Measurements from ENCODE around the gene PTGFR. TPM values are rescaled to one million over a fixed set of nuclear protein-coding genes. Genes with fewer than 3 reads are reported as not detected.

PTGFR gene
- total RNA-seq, 4 donors from 2014 or later = 1.4 to 3.4 (median 2.0) TPM

GRCh38 chr1:78500529-78500928 is 9.8 kb downstream of the PTGFR start:
- no peak overlapping the region for H3K4me3 ChIP-seq
- no peaks in the 10 kb centered on the region for H3K4me1 ChIP-seq
- DNase-seq = no peak
- no peaks in the 10 kb centered on the region for H3K27me3 ChIP-seq
- no peak for ATAC-seq
- no peak overlapping the region for H3K27ac ChIP-seq
- no peaks in the 10 kb centered on the region for H3K9me3 ChIP-seq
- TF ChIP-seq POLR2A (IDR thresholded peaks at IDR 0.05) = no peak
- H3K36me3 ChIP-seq = no peaks in the 10 kb centered on the region
- intact Hi-C loops (cut with DNase I; ENCODE audit: low total_unique reads) (no loop called here), in situ Hi-C loops (cut with MboI; ENCODE audit: low sequenced_read_pairs in 4 of 4) (no loop called here)

- Histone ChIP-seq H3K27me3 (no peaks in the 10 kb centered on the region), H3K9me3 (no peaks in the 10 kb centered on the region), H3K4me1 (no peaks in the 10 kb centered on the region), H3K36me3 (no peaks in the 10 kb centered on the region), H3K4me3 (no peak overlapping the region), H3K27ac (no peak overlapping the region)
- intact Hi-C loops (cut with DNase I; ENCODE audit: low total_unique reads) = no loop called here
- TF ChIP-seq CTCF (IDR thresholded peaks at IDR 0.05 in 4 of 5, conservative IDR thresholded peaks at IDR 0.05 in 1 of 5) (no peak), POLR2A (IDR thresholded peaks at IDR 0.05) (no peak)
- no peak for DNase-seq
- in situ Hi-C loops (cut with MboI; ENCODE audit: low sequenced_read_pairs in 4 of 4) = no loop called here
- no peak for ATAC-seq
Observed at GRCh38 chr1:78501203-78501602, 10.4 kb downstream of the PTGFR start.

DNA sequence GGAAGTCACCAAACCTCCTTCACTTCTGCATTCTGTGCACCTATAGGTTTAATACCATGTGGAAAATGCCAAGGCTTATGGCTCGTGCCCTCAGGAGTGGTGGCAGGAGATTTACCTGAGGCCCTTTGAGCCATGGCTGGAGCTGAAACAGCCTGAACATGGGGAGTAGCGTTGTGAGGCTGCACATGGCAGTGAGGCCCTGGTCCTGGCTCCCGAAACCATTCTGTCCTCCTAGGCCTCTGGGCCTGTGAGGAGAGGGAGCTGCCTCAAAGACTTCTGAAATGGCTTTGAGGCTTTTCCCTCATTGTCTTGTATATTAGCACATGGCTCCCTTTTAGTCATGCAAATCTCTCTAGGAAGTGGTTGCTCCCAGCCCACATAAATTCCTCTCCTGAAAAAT is 20.6 kb downstream of the PTGFR start:
- in situ Hi-C loops (cut with MboI; ENCODE audit: low sequenced_read_pairs in 4 of 4) = no loop called here
- Histone ChIP-seq H3K4me3 (no peak overlapping the region), H3K27ac (no peak overlapping the region), H3K27me3 (no peaks in the 10 kb centered on the region), H3K36me3 (no peaks in the 10 kb centered on the region), H3K9me3 (no peaks in the 10 kb centered on the region), H3K4me1 (no peaks in the 10 kb centered on the region)
- intact Hi-C loops (cut with DNase I; ENCODE audit: low total_unique reads) = no loop called here
- DNase-seq = no peak
- TF ChIP-seq POLR2A (IDR thresholded peaks at IDR 0.05) = no peak
- TF ChIP-seq CTCF (IDR thresholded peaks at IDR 0.05 in 4 of 5, conservative IDR thresholded peaks at IDR 0.05 in 1 of 5) = no peak
- no peak for ATAC-seq

GRCh38 chr1:78516716-78517115 is 25.9 kb downstream of the PTGFR start:
- in situ Hi-C loops (cut with MboI; ENCODE audit: low sequenced_read_pairs in 4 of 4) (no loop called here), intact Hi-C loops (cut with DNase I; ENCODE audit: low total_unique reads) (no loop called here)
- DNase-seq (no peak), ATAC-seq (no peak)
- H3K27ac ChIP-seq = no peak overlapping the region
- H3K9me3 ChIP-seq = no peaks in the 10 kb centered on the region
- no peaks in the 10 kb centered on the region for H3K27me3 ChIP-seq
- TF ChIP-seq POLR2A (IDR thresholded peaks at IDR 0.05) (no peak), CTCF (IDR thresholded peaks at IDR 0.05 in 4 of 5, conservative IDR thresholded peaks at IDR 0.05 in 1 of 5) (no peak)
- H3K4me1 ChIP-seq = no peaks in the 10 kb centered on the region
- H3K36me3 ChIP-seq = no peaks in the 10 kb centered on the region
- H3K4me3 ChIP-seq = no peak overlapping the region

DNA sequence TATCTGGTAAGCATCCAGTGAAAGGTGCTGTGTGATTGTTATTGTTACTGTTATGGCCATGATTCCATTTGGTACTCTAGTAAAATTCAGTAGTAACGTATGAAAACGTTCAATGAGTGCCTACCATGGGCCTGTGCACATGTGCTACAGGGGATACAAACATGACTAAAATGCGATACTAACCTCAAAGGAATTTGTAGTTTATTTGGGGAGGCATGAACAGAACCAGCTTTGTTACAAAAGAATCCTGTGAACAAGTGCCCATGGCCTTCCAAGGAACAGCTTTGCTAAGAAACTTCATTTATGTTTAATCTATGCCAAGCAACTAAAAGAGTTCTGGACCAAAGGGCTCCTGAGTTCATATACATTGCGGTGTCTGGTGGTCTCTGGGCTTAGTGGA is 28.7 kb downstream of the PTGFR start:
- intact Hi-C loops (cut with DNase I; ENCODE audit: low total_unique reads) = no loop called here
- Histone ChIP-seq H3K4me3 (no peak overlapping the region), H3K9me3 (no peaks in the 10 kb centered on the region), H3K36me3 (no peaks in the 10 kb centered on the region), H3K27ac (no peak overlapping the region), H3K4me1 (no peaks in the 10 kb centered on the region), H3K27me3 (no peaks in the 10 kb centered on the region)
- DNase-seq (no peak), ATAC-seq (no peak)
- TF ChIP-seq POLR2A (IDR thresholded peaks at IDR 0.05) (no peak), CTCF (IDR thresholded peaks at IDR 0.05 in 4 of 5, conservative IDR thresholded peaks at IDR 0.05 in 1 of 5) (no peak)
- in situ Hi-C loops (cut with MboI; ENCODE audit: low sequenced_read_pairs in 4 of 4) = no loop called here
